ENCODE data around the gene ATF4.

ATF4 gene

GRCh38 chr22:39520226-39521105 lies at the start of gene ATF4:
Gene ATF4, plus strand, starts transcription at chr22:39520562. Its CDS starts 884 bp downstream, at chr22:39521446.
- no peak for DNase-seq

GRCh38 chr22:39471381-39472141 lies 48.8 kb upstream of the ATF4 start:
- no peak for DNase-seq

- no peak for DNase-seq
Measured at GRCh38 chr22:39472570-39473556, 47.5 kb upstream of the ATF4 start.

- DNase-seq, result no peak
Measured at GRCh38 chr22:39473851-39474250, 46.5 kb upstream of the ATF4 start.

- DNase-seq, result no peak
Measured at GRCh38 chr22:39474351-39475111, 45.8 kb upstream of the ATF4 start.

- DNase-seq, result no peak
Measured at GRCh38 chr22:39475337-39475736, 45.0 kb upstream of the ATF4 start.

- no peak for DNase-seq
Measured at GRCh38 chr22:39475902-39476301, 44.5 kb upstream of the ATF4 start.

GRCh38 chr22:39476664-39477063 lies 43.7 kb upstream of the ATF4 start:
- DNase-seq, result no peak

- no peak for DNase-seq
Measured at GRCh38 chr22:39477542-39477941, 42.8 kb upstream of the ATF4 start.

GRCh38 chr22:39478441-39478850 lies 41.9 kb upstream of the ATF4 start:
- DNase-seq, result no peak

- no peak for DNase-seq
Measured at GRCh38 chr22:39479254-39479653, 41.1 kb upstream of the ATF4 start.

- DNase-seq, result no peak
Measured at GRCh38 chr22:39480557-39480956, 39.8 kb upstream of the ATF4 start.

GRCh38 chr22:39481054-39481453 lies 39.3 kb upstream of the ATF4 start:
- DNase-seq, result no peak

- no peak for DNase-seq
Measured at GRCh38 chr22:39481595-39481994, 38.8 kb upstream of the ATF4 start.

GRCh38 chr22:39482768-39483167 lies 37.6 kb upstream of the ATF4 start:
- DNase-seq, result no peak

GRCh38 chr22:39486951-39487825 lies 33.2 kb upstream of the ATF4 start:
- no peak for DNase-seq

GRCh38 chr22:39487826-39488520 lies 32.4 kb upstream of the ATF4 start:
- DNase-seq, result no peak

GRCh38 chr22:39488563-39489083 lies 31.7 kb upstream of the ATF4 start:
- no peak for DNase-seq

GRCh38 chr22:39489094-39490068 lies 31.0 kb upstream of the ATF4 start:
- no peak for DNase-seq

All from NCI-H2081 treated with DMSO at 0.1 percent for 48 hours (cell line).